GM18861 (cell line): ENCODE data around the gene FEZF1.

ENCODE experiments used
- ATAC-seq: cut with Tn5 transposase; IDR thresholded peaks from one replicate; pipeline ENCODE4 v1.9.1; 2021; ENCODE audit not compliant: unreplicated experiment

Gene FEZF1

GRCh38 chr7:122273117-122273516 lies 31.4 kb downstream of the FEZF1 start:
- no peak for ATAC-seq

GRCh38 chr7:122269241-122269640 lies 35.3 kb downstream of the FEZF1 start:
- ATAC-seq, result no peak

DNA sequence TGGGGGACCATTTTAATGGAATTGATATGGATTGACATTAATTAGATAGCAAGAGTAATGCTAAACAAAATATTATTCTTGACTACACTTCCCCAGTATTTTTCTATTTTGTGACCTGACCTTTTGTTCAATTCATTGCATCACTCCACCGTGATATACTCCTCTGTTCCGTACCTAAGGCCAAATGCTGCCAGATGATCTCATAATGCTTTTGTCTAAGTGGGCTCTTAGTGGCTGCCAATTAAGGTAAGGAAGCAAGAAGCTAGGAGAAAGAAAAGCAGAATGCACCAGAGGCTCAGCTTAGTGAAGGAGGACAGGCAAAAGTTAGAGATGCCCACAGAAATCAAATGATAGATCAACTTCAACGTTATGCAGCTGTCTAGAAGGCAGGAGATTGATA lies 36.4 kb downstream of the FEZF1 start:
- ATAC-seq, result no peak

- ATAC-seq, result no peak
These were observed 42.3 kb downstream of the FEZF1 start for GRCh38 chr7:122262246-122262645.

DNA sequence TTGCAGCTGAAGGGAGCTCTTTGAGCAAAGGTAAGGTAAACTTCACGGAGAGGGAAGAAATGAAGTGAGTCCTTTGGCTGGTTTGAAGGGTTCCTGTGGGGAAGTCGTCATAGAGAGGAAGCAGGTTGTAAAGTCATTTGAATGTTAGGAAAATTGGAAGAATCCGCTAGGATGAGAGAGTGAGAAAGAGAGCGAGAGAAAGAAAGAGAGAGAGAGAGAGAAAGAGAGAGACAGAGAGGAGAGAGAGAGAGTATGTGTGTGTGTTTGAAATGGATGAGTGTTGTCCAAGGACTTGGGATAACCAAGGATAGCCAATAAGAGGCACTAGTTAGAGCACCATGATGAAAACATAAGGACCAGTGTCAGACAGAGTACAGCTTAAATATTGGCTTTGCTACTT lies 43.1 kb downstream of the FEZF1 start:
- no peak for ATAC-seq

DNA sequence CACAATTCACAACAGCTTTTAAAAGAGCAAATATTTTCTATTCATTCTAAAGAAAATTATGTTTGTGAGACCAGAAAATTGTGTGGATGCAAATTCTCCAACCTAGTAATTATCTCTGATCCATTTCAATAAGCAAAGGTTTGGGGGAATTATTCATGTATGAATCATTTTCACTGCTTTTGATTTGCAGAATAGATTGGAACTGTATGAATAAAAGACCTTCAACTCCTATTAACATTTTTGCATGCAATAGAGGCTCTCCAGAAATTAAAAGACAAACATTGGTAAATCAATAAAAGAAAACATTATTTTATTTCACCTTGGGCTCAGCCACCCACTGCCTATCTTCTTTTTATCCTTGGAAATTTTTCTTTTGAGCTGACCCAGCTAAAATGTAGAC lies 43.5 kb downstream of the FEZF1 start:
- no peak for ATAC-seq

DNA sequence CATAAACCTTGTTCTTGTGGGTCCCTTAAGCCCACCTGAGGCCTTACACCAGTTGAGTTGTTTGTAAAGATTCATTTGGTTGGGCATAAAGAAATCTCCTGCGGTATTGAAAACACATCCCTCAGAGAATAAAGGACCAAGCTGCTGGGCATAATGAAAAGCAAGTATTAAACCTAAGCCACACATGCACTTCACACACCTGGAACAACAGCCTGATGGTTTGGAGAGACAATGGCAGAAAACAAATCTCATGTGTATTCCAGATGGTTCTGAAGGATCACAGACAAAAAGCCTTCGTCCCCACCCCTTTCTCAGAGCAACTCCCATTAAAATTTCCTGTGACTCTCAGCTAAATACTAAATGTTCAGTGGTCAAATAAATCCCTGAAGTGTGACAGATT lies 44.2 kb downstream of the FEZF1 start:
- ATAC-seq, result no peak

DNA sequence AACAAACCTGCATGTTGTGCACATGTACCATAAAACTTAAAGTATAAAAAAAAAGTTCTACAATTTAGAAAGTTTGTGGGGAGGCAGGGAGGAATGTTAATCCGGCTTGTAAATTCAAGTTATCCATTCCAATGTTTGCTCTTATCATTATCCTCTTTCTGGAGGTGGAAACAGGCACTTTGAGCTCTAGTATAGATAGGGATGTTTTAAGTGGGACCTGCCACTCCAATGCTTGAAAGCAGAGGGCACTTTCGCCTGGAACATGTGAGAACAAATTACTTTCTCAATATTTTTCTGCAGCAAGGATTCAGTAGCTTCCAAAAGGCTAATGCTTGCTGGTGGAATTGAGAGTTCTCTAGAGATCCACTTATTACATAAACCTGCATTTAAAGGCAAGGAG lies 45.6 kb downstream of the FEZF1 start:
- no peak for ATAC-seq

DNA sequence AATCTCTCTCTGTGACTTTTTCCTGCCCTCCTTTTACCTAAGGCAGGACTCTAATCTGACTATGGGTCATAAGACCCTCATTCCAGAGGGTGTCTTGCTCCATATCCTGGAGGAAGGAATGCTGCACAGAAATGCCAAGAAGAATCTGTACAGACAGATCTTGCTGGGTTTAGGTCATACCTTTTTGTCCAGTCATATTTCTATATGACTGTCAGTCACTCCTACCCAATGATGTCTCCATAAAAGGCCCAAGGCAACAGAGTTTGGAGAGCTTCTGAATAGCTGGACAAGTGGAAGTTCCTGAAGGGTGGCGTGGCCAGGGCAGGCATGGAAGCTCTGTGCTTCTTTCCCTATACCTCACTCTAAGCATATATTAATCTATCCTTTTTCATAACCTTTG lies 47.5 kb downstream of the FEZF1 start:
- ATAC-seq, result no peak

DNA sequence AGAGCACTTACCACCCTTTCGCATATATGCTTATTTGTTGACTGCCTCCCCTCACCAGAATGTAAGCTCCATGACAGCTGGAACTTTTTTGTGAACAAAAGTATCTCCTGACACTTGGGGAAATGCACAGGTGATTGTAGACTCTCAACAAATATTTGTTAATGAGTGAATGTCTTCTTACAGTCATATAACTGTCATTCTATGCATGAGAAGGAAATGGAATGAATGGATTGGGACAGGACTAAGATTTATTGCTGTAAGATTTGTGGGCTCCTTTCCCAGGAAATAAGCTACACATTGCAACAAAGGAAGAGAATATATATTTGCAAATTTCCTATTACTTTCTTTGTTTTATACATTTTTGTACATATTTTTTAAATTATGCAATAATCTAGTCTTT lies 48.5 kb downstream of the FEZF1 start:
- ATAC-seq, result no peak

DNA sequence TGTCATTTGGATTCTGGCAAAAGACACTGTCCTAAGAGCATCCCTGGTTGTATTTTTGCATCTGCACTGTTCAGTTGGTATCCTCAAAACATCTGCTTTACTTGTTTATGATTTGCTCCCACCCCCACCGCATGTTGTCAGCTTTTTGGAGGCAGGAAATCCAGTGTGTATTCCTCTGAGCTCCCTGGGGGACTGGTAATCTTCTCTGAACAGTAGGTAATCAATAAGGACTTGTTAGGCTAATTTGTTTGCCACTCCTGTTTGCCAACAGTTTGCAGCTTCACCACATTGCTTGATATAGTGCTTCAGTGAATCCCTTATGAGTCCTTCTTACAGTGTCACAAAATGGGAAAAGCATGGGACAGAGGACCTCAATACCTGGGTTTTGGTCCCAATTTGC lies 49.1 kb downstream of the FEZF1 start:
- no peak for ATAC-seq
